GM10266 (cell line): ENCODE results near the gene ARHGEF40.
A peak's percentile ranks its signal among the peaks of the same experiment; 100 is the strongest.

Source experiments
- DNase-seq: peaks from one replicate; pipeline ENCODE4 v3.0.0; 2012; ENCODE audit errors: extremely low spot score
- TF ChIP-seq, protein P1 (sequence below): IDR thresholded peaks from 2 replicates; pipeline ENCODE4 v1.5.1; 2012; ENCODE audit warnings: mild to moderate bottlenecking, low read depth; ENCODE audit not compliant: control insufficient read depth, insufficient read depth; ENCODE audit errors: missing control alignments

The ARHGEF40 gene

DNA sequence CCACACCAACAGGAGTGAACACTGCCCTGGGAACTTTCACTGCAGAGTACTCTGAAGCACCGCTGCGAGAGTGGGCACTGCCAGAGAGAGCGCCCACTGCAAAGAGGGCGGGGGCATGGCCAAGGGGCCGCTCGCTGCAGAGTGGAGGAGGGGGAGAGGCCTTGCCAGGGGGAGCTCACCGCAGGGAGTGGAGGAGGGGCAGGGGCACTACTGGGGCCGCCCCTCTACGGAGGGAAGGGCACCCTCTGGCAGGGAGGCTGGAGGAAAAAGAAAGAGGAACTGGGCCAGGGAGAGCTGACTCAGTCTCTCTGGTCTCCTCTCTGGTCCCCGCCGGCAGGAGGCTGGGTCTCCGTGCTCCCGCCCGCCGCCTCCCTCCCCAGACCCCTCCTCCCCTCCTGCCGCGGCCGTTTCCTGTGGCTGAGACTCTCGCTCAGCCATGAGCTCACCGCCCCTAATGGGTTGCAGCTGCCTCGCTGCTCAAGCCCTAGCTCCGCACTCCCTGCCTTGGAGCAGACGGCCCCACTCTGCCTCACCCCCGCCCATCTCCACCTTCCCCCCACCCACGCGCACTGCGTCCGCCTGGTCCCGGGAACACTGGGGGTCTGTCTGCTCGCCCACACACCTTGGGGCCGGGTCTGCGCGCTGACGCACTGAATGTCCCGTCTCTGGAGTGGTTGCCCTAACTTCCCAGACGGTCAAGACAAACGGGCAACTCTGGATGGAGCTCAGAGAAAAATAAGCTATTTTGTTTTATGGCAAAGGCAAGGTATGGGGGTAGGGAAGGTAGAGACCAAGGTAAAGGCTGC lies 1.3 kb downstream of the ARHGEF40 start:
- TF ChIP-seq, protein P1, sequence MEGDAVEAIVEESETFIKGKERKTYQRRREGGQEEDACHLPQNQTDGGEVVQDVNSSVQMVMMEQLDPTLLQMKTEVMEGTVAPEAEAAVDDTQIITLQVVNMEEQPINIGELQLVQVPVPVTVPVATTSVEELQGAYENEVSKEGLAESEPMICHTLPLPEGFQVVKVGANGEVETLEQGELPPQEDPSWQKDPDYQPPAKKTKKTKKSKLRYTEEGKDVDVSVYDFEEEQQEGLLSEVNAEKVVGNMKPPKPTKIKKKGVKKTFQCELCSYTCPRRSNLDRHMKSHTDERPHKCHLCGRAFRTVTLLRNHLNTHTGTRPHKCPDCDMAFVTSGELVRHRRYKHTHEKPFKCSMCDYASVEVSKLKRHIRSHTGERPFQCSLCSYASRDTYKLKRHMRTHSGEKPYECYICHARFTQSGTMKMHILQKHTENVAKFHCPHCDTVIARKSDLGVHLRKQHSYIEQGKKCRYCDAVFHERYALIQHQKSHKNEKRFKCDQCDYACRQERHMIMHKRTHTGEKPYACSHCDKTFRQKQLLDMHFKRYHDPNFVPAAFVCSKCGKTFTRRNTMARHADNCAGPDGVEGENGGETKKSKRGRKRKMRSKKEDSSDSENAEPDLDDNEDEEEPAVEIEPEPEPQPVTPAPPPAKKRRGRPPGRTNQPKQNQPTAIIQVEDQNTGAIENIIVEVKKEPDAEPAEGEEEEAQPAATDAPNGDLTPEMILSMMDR = no peak
- DNase-seq = peak; percentile 92

DNA sequence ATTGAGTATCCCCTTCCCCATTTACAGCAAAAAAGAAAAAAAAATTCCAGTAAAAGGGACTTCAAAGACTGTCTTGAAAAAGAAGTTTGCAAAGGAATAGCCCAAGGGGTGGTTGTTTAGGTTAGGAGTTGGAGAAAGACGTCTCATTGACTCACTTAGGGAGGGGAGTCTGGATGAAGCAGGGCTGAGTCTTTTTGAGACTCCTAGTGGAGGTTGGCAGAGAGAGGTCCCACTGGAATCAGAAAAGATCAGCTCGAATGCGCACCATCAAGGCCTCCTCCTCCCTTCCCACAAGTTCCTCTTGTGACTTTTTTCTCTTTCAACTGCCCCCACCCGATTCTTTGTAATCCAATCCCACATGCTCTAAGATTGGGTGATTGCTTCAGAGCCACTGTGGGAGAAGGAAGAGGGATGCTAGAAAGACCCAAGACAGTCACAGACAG lies 1.9 kb downstream of the ARHGEF40 start:
- TF ChIP-seq, protein P1 = no peak
- DNase-seq = peak; percentile 38

DNA sequence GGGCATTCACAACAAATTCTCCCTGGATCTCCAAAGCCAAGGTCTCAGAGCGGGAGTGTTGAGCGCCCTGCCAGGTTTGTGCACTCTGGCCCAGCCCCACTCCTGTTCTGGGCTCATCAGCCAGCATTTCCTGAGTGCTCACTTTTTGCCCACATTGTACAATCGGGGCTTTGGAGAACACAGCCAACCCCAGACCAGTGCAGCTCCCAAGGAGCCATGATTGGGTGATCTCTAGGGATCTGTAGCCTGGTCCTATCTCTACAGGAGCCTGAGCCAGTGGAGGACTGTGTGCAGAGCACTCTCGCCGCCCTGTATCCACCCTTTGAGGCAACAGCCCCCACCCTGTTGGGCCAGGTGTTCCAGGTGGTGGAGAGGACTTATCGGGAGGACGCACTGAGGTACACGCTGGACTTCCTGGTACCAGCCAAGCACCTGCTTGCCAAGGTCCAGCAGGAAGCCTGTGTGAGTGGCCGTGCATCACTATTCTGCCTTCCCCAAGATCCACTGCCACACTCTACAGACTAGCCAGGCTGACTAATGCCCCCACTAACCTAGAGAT lies 2.8 kb downstream of the ARHGEF40 start:
- TF ChIP-seq, protein P1 = no peak
- no peak for DNase-seq

- TF ChIP-seq, protein P1 = no peak
- no peak for DNase-seq
Measured at GRCh38 chr14:21073921-21074320, 3.8 kb downstream of the ARHGEF40 start.

GRCh38 chr14:21074398-21075272 lies 4.5 kb downstream of the ARHGEF40 start:
- TF ChIP-seq, protein P1 = no peak
- peak; percentile 21 for DNase-seq

DNA sequence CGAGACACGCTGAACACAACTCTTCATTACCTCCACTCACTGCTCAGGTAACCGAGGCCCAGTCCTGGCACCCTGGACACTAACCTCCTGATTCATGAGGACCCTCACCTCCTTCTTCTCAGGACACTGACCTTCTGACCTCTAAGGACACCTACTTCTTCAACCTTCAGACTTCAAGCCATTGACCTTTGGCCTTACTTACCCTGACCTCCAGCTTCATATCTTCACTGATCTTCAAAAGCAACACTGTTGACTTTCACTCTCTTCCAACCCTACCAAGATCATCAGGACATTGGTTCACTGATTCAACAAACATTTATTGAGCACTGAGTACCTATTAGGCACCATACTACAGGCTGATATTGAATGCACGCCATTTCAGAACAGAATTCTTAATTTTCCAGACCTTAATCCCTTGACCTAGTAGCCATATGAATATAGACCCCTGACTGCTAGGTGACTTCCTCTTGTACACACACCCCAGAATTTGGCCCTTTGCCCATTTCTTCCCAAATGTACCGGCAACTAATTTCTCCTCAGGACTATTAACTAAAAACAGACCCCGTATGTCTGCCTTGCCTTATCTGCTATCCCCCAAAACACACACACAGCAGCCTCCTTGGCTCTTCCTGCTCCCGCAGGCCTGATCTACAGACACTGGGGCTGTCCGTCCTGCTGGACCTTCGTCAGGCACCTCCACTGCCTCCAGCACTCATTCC lies 5.8 kb downstream of the ARHGEF40 start:
- DNase-seq = no peak
- TF ChIP-seq, protein P1 = no peak
